ENCODE data around the gene SLC22A31. TPM values are rescaled to one million over a fixed set of nuclear protein-coding genes. Genes with fewer than 3 reads are reported as not detected.

Gene SLC22A31
- total and polyA plus RNA-seq, 9 of the 15 experiments (the other 6 are each of a cell fraction or from before 2014, with no cell fraction given), result 0.29 to 2.2 (median 0.47) TPM; not detected in 3

DNA sequence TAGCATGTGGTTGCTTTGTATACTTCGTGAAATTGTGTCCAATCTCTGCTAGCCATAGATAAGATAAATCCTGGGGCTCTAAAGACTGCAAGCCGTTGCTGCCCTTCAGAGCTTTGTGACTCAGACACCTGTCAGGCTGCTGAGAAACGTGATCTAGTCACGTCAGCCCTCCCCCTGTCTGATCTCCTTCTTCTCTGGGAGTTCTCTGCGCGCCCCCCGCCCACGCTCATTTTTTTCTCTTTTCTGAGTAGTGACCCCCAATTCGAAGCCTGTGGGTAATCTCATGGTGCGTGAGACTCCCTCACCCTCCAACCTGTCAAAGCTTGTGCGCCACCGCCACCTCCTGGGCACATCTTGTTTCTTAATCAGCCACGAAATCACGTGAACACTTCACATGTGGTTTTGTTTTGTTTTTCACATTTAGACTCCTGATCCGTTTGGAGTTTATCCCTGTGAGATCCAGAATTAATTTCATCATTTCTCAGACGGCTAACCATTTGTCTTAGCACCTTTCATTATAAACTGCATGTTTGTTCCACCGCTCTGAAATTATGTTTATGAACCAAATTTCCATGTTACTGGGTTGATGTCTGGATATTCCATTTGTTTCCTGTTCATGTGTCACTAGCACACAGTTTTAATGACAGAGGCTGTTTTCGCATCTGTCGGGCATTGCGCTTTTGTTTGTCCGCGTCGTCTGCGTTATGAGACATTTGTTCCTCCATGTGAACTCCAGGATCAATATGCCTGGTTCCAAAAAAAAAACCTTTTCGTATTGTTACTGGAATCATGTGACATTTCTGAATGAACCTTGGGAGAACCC lies 16.2 kb upstream of the SLC22A31 start (continued):
- TF ChIP-seq FIP1L1 (IDR thresholded peaks at IDR 0.05; ENCODE audit: low read depth, low read length, poor library complexity, severe bottlenecking) (no peak), STAG1 (CRISPR knock-in tag; IDR thresholded peaks at IDR 0.05; ENCODE audit: borderline replicate concordance) (peak; percentile 72; the same call in 1 of the 2 replicates), RBM14 (IDR thresholded peaks at IDR 0.05; ENCODE audit: borderline replicate concordance, insufficient read depth, low read depth, low read length) (no peak), KDM5B (IDR thresholded peaks at IDR 0.05; ENCODE audit: insufficient replicate concordance, low read depth, low read length) (no peak), STAT5A (IDR thresholded peaks at IDR 0.05; ENCODE audit: borderline replicate concordance, low read length) (no peak), GTF2F1 (IDR thresholded peaks at IDR 0.05; ENCODE audit: low read depth, low read length) (no peak), L3MBTL2 (IDR thresholded peaks at IDR 0.05) (peak; percentile 68), ZNF76 (CRISPR knock-in tag; IDR thresholded peaks at IDR 0.05; ENCODE audit: borderline replicate concordance) (no peak), DIDO1 (tag; IDR thresholded peaks at IDR 0.05; ENCODE audit: low read depth) (peak; percentile 62; the same call in 1 of the 2 replicates), EP300 (IDR thresholded peaks at IDR 0.05; ENCODE audit: low read length) (peak; percentile 62), ZEB2 (IDR thresholded peaks at IDR 0.05) (peak; percentile 70), ZNF263 (CRISPR knock-in tag; IDR thresholded peaks at IDR 0.05; ENCODE audit: borderline replicate concordance) (peak; percentile 71; the same call in 1 of the 2 replicates)
- TF ChIP-seq, protein P1, sequence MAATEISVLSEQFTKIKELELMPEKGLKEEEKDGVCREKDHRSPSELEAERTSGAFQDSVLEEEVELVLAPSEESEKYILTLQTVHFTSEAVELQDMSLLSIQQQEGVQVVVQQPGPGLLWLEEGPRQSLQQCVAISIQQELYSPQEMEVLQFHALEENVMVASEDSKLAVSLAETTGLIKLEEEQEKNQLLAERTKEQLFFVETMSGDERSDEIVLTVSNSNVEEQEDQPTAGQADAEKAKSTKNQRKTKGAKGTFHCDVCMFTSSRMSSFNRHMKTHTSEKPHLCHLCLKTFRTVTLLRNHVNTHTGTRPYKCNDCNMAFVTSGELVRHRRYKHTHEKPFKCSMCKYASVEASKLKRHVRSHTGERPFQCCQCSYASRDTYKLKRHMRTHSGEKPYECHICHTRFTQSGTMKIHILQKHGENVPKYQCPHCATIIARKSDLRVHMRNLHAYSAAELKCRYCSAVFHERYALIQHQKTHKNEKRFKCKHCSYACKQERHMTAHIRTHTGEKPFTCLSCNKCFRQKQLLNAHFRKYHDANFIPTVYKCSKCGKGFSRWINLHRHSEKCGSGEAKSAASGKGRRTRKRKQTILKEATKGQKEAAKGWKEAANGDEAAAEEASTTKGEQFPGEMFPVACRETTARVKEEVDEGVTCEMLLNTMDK (IDR thresholded peaks at IDR 0.05; ENCODE audit: borderline replicate concordance, insufficient read depth, low read depth, low read length, poor library complexity, severe bottlenecking), result peak; percentile 15
- TF ChIP-seq, protein P2, sequence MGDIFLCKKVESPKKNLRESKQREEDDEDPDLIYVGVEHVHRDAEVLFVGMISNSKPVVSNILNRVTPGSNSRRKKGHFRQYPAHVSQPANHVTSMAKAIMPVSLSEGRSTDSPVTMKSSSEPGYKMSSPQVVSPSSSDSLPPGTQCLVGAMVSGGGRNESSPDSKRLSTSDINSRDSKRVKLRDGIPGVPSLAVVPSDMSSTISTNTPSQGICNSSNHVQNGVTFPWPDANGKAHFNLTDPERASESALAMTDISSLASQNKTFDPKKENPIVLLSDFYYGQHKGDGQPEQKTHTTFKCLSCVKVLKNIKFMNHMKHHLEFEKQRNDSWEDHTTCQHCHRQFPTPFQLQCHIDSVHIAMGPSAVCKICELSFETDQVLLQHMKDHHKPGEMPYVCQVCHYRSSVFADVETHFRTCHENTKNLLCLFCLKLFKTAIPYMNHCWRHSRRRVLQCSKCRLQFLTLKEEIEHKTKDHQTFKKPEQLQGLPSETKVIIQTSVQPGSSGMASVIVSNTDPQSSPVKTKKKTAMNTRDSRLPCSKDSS (IDR thresholded peaks at IDR 0.05; ENCODE audit: low read depth, partially characterized antibody), result peak; percentile 40
- TF ChIP-seq, protein P3, sequence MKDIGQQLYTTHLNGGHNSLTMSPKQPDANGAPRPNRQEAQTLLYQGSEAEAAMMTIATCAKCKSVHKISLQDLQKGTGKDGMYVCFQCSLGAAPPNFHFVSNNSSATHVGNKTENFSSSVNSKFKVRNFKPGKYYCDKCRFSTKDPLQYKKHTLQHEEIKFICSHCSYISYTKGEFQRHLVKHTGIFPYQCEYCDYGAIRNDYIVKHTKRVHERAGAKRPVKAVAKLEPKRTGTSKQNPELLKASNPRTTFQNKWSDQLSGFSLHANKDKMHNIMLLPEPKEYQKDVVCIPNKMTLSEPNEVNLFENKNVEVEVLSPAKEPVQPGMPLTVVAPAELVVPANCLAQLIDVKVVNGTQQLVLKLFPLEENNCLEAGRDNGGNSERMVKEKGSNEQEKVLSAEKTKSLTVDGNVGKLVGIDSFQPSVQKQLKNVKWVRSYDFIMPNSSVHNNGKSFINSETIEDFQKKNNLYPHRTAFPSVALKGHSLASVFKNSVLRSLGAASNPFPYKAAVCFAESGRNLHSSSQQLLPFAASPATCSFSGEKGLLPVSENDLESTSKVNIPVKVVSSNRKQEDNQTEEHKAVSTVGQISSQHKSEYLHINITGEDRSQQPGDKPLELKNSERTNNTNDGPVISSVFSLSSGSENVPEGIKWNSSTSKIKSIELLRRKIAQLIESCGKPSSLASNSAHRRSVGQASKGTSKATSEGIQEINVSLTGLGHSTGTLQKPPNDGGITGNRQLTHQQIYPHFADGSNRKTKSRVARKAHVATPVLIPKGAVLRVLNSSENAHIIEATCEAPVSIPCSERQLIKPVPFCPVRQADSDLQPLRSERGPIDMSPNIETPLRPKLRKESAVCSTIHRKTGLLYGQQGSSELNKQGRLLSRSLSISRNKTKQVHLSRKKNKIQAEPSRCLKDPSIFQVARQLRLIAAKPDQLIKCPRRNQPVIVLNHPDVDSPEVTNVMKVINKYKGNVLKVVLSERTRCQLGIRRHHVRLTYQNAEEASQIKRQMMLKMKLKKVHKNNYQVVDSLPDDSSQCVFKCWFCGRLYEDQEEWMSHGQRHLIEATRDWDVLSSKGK (CRISPR knock-in tag; IDR thresholded peaks at IDR 0.05), result no peak
- TF ChIP-seq, protein P4, sequence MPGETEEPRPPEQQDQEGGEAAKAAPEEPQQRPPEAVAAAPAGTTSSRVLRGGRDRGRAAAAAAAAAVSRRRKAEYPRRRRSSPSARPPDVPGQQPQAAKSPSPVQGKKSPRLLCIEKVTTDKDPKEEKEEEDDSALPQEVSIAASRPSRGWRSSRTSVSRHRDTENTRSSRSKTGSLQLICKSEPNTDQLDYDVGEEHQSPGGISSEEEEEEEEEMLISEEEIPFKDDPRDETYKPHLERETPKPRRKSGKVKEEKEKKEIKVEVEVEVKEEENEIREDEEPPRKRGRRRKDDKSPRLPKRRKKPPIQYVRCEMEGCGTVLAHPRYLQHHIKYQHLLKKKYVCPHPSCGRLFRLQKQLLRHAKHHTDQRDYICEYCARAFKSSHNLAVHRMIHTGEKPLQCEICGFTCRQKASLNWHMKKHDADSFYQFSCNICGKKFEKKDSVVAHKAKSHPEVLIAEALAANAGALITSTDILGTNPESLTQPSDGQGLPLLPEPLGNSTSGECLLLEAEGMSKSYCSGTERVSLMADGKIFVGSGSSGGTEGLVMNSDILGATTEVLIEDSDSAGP (CRISPR knock-in tag; IDR thresholded peaks at IDR 0.05), result no peak
